H9 (cell line): ENCODE results near the gene NRXN3. TPM values are rescaled to one million over a fixed set of nuclear protein-coding genes. Genes with fewer than 3 reads are reported as not detected.

Source experiments
- DNase-seq: peaks from one replicate; pipeline ENCODE4 v3.0.0-alpha.2; 2017
- H2AFZ ChIP-seq: one replicate; pipeline ENCODE4 v1.6.1; 2013; ENCODE audit warnings: mild to moderate bottlenecking, low read length, control low read depth, moderate library complexity
- H2AK5ac ChIP-seq: 2 replicates; pipeline ENCODE4 v1.6.1; 2013; ENCODE audit warnings: low read length, control low read depth, mixed read lengths; ENCODE audit not compliant: insufficient read length
- H2BK120ac ChIP-seq: one replicate; pipeline ENCODE4 v1.6.1; 2013; ENCODE audit warnings: low read depth, mild to moderate bottlenecking, low read length, control low read depth, inconsistent platforms; ENCODE audit not compliant: poor library complexity, severe bottlenecking
- H2BK12ac ChIP-seq: 2 replicates; pipeline ENCODE4 v1.6.1; 2013; ENCODE audit warnings: low read length, control low read depth, mixed read lengths, low read depth; ENCODE audit not compliant: insufficient read length
- H2BK15ac ChIP-seq: 2 replicates; pipeline ENCODE4 v1.6.1; 2013; ENCODE audit warnings: low read depth, low read length, control low read depth
- H2BK20ac ChIP-seq: one replicate; pipeline ENCODE4 v1.6.1; 2013; ENCODE audit warnings: low read depth, mild to moderate bottlenecking, low read length, control low read depth, inconsistent platforms; ENCODE audit not compliant: poor library complexity, severe bottlenecking
- H2BK5ac ChIP-seq: 2 replicates; pipeline ENCODE4 v1.6.1; 2013; ENCODE audit warnings: low read length, control low read depth, mixed read lengths; ENCODE audit not compliant: insufficient read length
- H3K14ac ChIP-seq: 2 replicates; pipeline ENCODE4 v1.6.1; 2013; ENCODE audit warnings: low read length, control low read depth; ENCODE audit not compliant: insufficient read depth
- H3K18ac ChIP-seq: 2 replicates; pipeline ENCODE4 v1.6.1; 2013; ENCODE audit warnings: low read depth, mild to moderate bottlenecking, mixed read lengths, low read length, control low read depth; ENCODE audit not compliant: insufficient read length
- H3K23ac ChIP-seq: 2 replicates; pipeline ENCODE4 v1.6.1; 2013; ENCODE audit warnings: low read length, control low read depth, mixed read lengths, low read depth; ENCODE audit not compliant: insufficient read length
- H3K23me2 ChIP-seq: 2 replicates; pipeline ENCODE4 v1.6.1; 2013; ENCODE audit warnings: low read depth, mild to moderate bottlenecking, mixed read lengths, low read length, control low read depth; ENCODE audit not compliant: insufficient read length, poor library complexity, severe bottlenecking
- H3K27ac ChIP-seq: 2 replicates; pipeline ENCODE4 v1.5.1; 2013; ENCODE audit warnings: low read length, control low read depth, mixed read lengths, low read depth; ENCODE audit not compliant: insufficient read length
- H3K27me3 ChIP-seq: 2 replicates; pipeline ENCODE4 v1.6.1; 2013; ENCODE audit warnings: low read length, control low read depth, inconsistent platforms; ENCODE audit not compliant: insufficient read depth
- H3K4ac ChIP-seq: 2 replicates; pipeline ENCODE4 v1.6.1; 2013; ENCODE audit warnings: low read depth, mild to moderate bottlenecking, control low read depth, inconsistent platforms, low read length, moderate library complexity
- H3K4me1 ChIP-seq: 2 replicates; pipeline ENCODE4 v1.6.1; 2013; ENCODE audit warnings: low read length, control low read depth, inconsistent platforms; ENCODE audit not compliant: insufficient read depth
- H3K4me2 ChIP-seq: 2 replicates; pipeline ENCODE4 v1.6.1; 2013; ENCODE audit warnings: low read length, control low read depth, mixed read lengths; ENCODE audit not compliant: insufficient read length, insufficient read depth
- H3K56ac ChIP-seq: 2 replicates; pipeline ENCODE4 v1.6.1; 2013; ENCODE audit warnings: low read depth, mild to moderate bottlenecking, mixed read lengths, low read length, control low read depth; ENCODE audit not compliant: insufficient read length
- H3K79me1 ChIP-seq: 2 replicates; pipeline ENCODE4 v1.6.1; 2013; ENCODE audit warnings: low read depth, mild to moderate bottlenecking, moderate library complexity, low read length, control low read depth, inconsistent platforms; ENCODE audit not compliant: insufficient read depth, poor library complexity, severe bottlenecking
- H3K79me2 ChIP-seq: 2 replicates; pipeline ENCODE4 v1.6.1; 2013; ENCODE audit warnings: low read length, control low read depth, inconsistent platforms; ENCODE audit not compliant: insufficient read depth
- H3K9ac ChIP-seq: 2 replicates; pipeline ENCODE4 v1.6.1; 2013; ENCODE audit warnings: low read length, control low read depth, mixed read lengths; ENCODE audit not compliant: insufficient read length; ENCODE audit errors: extremely low read depth
- H3K9me3 ChIP-seq: one replicate; pipeline ENCODE4 v1.6.1; 2013; ENCODE audit warnings: low read depth, low read length, inconsistent platforms; ENCODE audit not compliant: control insufficient read depth
- H3T11ph ChIP-seq: one replicate; pipeline ENCODE4 v1.6.1; 2013; ENCODE audit warnings: mild to moderate bottlenecking, low read length, control low read depth, inconsistent platforms
- H4K20me1 ChIP-seq: one replicate; pipeline ENCODE4 v1.6.1; 2013; ENCODE audit not compliant: control insufficient read depth, insufficient read length, insufficient read depth
- H4K5ac ChIP-seq: 2 replicates; pipeline ENCODE4 v1.6.1; 2013; ENCODE audit warnings: low read depth, mild to moderate bottlenecking, mixed read lengths, low read length, control low read depth; ENCODE audit not compliant: insufficient read length
- H4K8ac ChIP-seq: replicated peaks from 2 replicates; pipeline ENCODE4 v1.6.1; 2013; ENCODE audit warnings: low read length, control low read depth, mixed read lengths, low read depth; ENCODE audit not compliant: insufficient read length
- H4K91ac ChIP-seq: 2 replicates; pipeline ENCODE4 v1.6.1; 2013; ENCODE audit warnings: low read depth, mild to moderate bottlenecking, moderate library complexity, mixed read lengths, low read length, control low read depth; ENCODE audit not compliant: insufficient read length
- H3K27ac Mint-ChIP-seq, 3 experiments: 2 replicates in 2 of 3; 3 replicates in 1 of 3; pipeline ENCODE4 v1.8.0; 2020 to 2021; ENCODE audit warnings: mixed read lengths in 3 of 3, mild to moderate bottlenecking in 1 of 3, moderate library complexity in 1 of 3
- H3K27me3 Mint-ChIP-seq: 2 replicates; pipeline ENCODE4 v1.8.0; 2021; ENCODE audit warnings: low read depth, mild to moderate bottlenecking, moderate library complexity, mixed read lengths
- H3K36me3 Mint-ChIP-seq, 3 experiments: 2 replicates in 2 of 3; 3 replicates in 1 of 3; pipeline ENCODE4 v1.8.0; 2020 to 2021; ENCODE audit warnings: low read depth in 3 of 3, mixed read lengths in 3 of 3; ENCODE audit not compliant: insufficient read depth in 1 of 3
- H3K4me1 Mint-ChIP-seq, 2 experiments: 2 replicates each; pipeline ENCODE4 v1.8.0; 2020; ENCODE audit warnings: mixed read lengths in 2 of 2
- H3K4me3 Mint-ChIP-seq, 2 experiments: 2 replicates in 1 of 2; 3 replicates in 1 of 2; pipeline ENCODE4 v1.8.0; 2020 to 2021; ENCODE audit warnings: mild to moderate bottlenecking in 2 of 2, mixed read lengths in 2 of 2, moderate library complexity in 1 of 2
- H3K9me3 Mint-ChIP-seq, 2 experiments: 2 replicates in 1 of 2; 3 replicates in 1 of 2; pipeline ENCODE4 v1.8.0; 2020; ENCODE audit warnings: mild to moderate bottlenecking in 2 of 2, mixed read lengths in 2 of 2, moderate library complexity in 1 of 2
- CTCF ChIP-seq: fragments of 200-600 bp; sonication (generic); conservative IDR thresholded peaks from 3 replicates; pipeline ENCODE4 v1.8.0; 2021; ENCODE audit warnings: antibody characterized with exemption, mild to moderate bottlenecking
- whole genome bisulfite sequencing: extraction: QIAGEN DNeasy Blood & Tissue Kit; methylation state at CpG from one replicate; pipeline ENCODE4 v1.1.7; 2013; ENCODE audit warnings: missing lambda C conversion rate, low lambda C conversion rate, mixed read lengths; ENCODE audit not compliant: insufficient read length; ENCODE audit errors: extremely low coverage; 5-methylcytosine and 5-hydroxymethylcytosine counted together
- total RNA-seq: library from RNA; stranded (reverse); gene quantifications from 2 replicates; pipeline ENCODE4 v1.2.1, GENCODE V29; 2021

Gene NRXN3
- total RNA-seq, 1 experiment from 2014 or later: 1.8 TPM

GRCh38 chr14:78652727-78653126 is 482.6 kb downstream of the NRXN3 start:
- no peak for DNase-seq

More at GRCh38 chr14:78652727-78653126, 482.6 kb downstream of the NRXN3 start:
- no peak overlapping the region for H2BK5ac ChIP-seq
- no peak overlapping the region for H2AK5ac ChIP-seq
- H3K56ac ChIP-seq: no peak overlapping the region
- no peaks in the 10 kb centered on the region for H3K4me1 ChIP-seq
- H2BK120ac ChIP-seq: no peak overlapping the region
- no peak overlapping the region for H4K91ac ChIP-seq
- WGBS: no CpG with 5 or more reads among the region's 1 CpG
- H4K5ac ChIP-seq: no peak overlapping the region
- H3K4me3 Mint-ChIP-seq: no peak overlapping the region
- no peak overlapping the region for H3K27ac Mint-ChIP-seq
- H3K4me2 ChIP-seq: no peak overlapping the region
- TF ChIP-seq CTCF: no peak
- H3K36me3 Mint-ChIP-seq: no peaks in the 10 kb centered on the region; a peak in 1 of 7 replicates
- H3K27ac ChIP-seq: no peak overlapping the region
- H3K14ac ChIP-seq: no peak overlapping the region
- H3K9me3 ChIP-seq: no peaks in the 10 kb centered on the region
- no peak overlapping the region for H3K9ac ChIP-seq
- H3K27me3 ChIP-seq: no peaks in the 10 kb centered on the region
- no peaks in the 10 kb centered on the region for H4K20me1 ChIP-seq
- no peak overlapping the region for H4K8ac ChIP-seq
- no peak overlapping the region for H2BK20ac ChIP-seq
- H3K79me1 ChIP-seq: no peaks in the 10 kb centered on the region
- no peak overlapping the region for H3T11ph ChIP-seq
- no peaks in the 10 kb centered on the region for H3K79me2 ChIP-seq
- no peaks in the 10 kb centered on the region; the same call in 1 of the 2 replicates for H3K27me3 Mint-ChIP-seq
- no peak overlapping the region for H3K4ac ChIP-seq
- no peak overlapping the region for H2BK12ac ChIP-seq
- no peak overlapping the region for H3K23ac ChIP-seq
- peaks cover 7 to 9% of the 10 kb centered on the region in 2 experiments; a peak in 3 of 4 replicates for H3K4me1 Mint-ChIP-seq
- no peaks in the 10 kb centered on the region for H3K23me2 ChIP-seq
- H3K18ac ChIP-seq: no peak overlapping the region
- H2AFZ ChIP-seq: no peak overlapping the region
- no peak overlapping the region for H2BK15ac ChIP-seq
- no peaks in the 10 kb centered on the region; a peak in 1 of 5 replicates for H3K9me3 Mint-ChIP-seq
